SU-DHL-6 (cell line): Measurements from ENCODE around the gene MYO1D.

Experiments
- H2AFZ ChIP-seq: fragments of 200-600 bp; sonication (generic); 2 replicates; pipeline ENCODE4 v1.6.1; 2014; ENCODE audit warnings: low read depth, mild to moderate bottlenecking, moderate library complexity, mixed read lengths, antibody characterized with exemption, low read length; ENCODE audit not compliant: severe bottlenecking
- H3F3A ChIP-seq: fragments of 200-600 bp; shearing (Covaris generic); 2 replicates; pipeline ENCODE4 v1.6.0; 2016; ENCODE audit warnings: antibody characterized with exemption, mild to moderate bottlenecking; ENCODE audit not compliant: insufficient read depth
- H3K27ac ChIP-seq: fragments of 200-600 bp; sonication (generic); 2 replicates; pipeline ENCODE4 v1.5.1; 2016; ENCODE audit warnings: low read depth, mild to moderate bottlenecking, low read length, moderate library complexity, mixed read lengths
- H3K27me3 ChIP-seq: fragments of 200-600 bp; sonication (generic), shearing (Covaris generic); 2 replicates; pipeline ENCODE4 v1.6.0; 2014; ENCODE audit warnings: mild to moderate bottlenecking, low read length
- H3K36me3 ChIP-seq: fragments of 200-600 bp; sonication (generic); 2 replicates; pipeline ENCODE4 v1.6.1; 2014; ENCODE audit warnings: mild to moderate bottlenecking, low read length, mixed read lengths
- H3K4me2 ChIP-seq: fragments of 300-600, 200-600 bp; shearing (Covaris generic), sonication (generic); 2 replicates; pipeline ENCODE4 v1.6.0; 2014; ENCODE audit warnings: low read length, low read depth, mild to moderate bottlenecking; ENCODE audit not compliant: poor library complexity, severe bottlenecking
- H3K4me3 ChIP-seq: fragments of 200-600 bp; sonication (generic); 2 replicates; pipeline ENCODE4 v1.5.1; 2014; ENCODE audit warnings: antibody characterized with exemption, low read length, mild to moderate bottlenecking, mixed read lengths; ENCODE audit not compliant: insufficient read depth, poor library complexity, severe bottlenecking
- H3K79me2 ChIP-seq: fragments of 200-600 bp; sonication (generic); 2 replicates; pipeline ENCODE4 v1.6.1; 2014; ENCODE audit warnings: mild to moderate bottlenecking, low read length, moderate library complexity; ENCODE audit not compliant: insufficient read depth
- H3K9ac ChIP-seq: fragments of 200-600 bp; sonication (generic); 2 replicates; pipeline ENCODE4 v1.7.0; 2014; ENCODE audit warnings: mild to moderate bottlenecking, low read length
- H3K9me2 ChIP-seq: fragments of 200-600 bp; sonication (generic); replicated peaks from 2 replicates; pipeline ENCODE4 v1.6.1; 2014; ENCODE audit warnings: low read length; ENCODE audit not compliant: insufficient read depth
- H3K9me3 ChIP-seq: fragments of 200-600 bp; sonication (generic); 2 replicates; pipeline ENCODE4 v1.6.1; 2014; ENCODE audit warnings: low read length, mixed read lengths; ENCODE audit not compliant: insufficient read depth
- H4K20me1 ChIP-seq: fragments of 200-600 bp; sonication (generic); 2 replicates; pipeline ENCODE4 v1.6.1; 2014; ENCODE audit warnings: low read depth, mild to moderate bottlenecking, antibody characterized with exemption, low read length, moderate library complexity, mixed read lengths
- EZH2phosphoT487 ChIP-seq: fragments of 200-600 bp; sonication (generic), shearing (Covaris generic); conservative IDR thresholded peaks from 2 replicates; pipeline ENCODE4 v1.6.1; 2018; ENCODE audit warnings: mild to moderate bottlenecking, antibody characterized with exemption, low read length, moderate library complexity, mixed read lengths
- TF ChIP-seq, protein P1 (sequence below): fragments of 200-600 bp; sonication (generic); IDR thresholded peaks from one replicate; pipeline ENCODE4 v1.5.1; 2017; ENCODE audit warnings: antibody characterized with exemption, mild to moderate bottlenecking, low read length, moderate library complexity; ENCODE audit not compliant: insufficient read depth, poor library complexity, severe bottlenecking

Gene MYO1D

DNA sequence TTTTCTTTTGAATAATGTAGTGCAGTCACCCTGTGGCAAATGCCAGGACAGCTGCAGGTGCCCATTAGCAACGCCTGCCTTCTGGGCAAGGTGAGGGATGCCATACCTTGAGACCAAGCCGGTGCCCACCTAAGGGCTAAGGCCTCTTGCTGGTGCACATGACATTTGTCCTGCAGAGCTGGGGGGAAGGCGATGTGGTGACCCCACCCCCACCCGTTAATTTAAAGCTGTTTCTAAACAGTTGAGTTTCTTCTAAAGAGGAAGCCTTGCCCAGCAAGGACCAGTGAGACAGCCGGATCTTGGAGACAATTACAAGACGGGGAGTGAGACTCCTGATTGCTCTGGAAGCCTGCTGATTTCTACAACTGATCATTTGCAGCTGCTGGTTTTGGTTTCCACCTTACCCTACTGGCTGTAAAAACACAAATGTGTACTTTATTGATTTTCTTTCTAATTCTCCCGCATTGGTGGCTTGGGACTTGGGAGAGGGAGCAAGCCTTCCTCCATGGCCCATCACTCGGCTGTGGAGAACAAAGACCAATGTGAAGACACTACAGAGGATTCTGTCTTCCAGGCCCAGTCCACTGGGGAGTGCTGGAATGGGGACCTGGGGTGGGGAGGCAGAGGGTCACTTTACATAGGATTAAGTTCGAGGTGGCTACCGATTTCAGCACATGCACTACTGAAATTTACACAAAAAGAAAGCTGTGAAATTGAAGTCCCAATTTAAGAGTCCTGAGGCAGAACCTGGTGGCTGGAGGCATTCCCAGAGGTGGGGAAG, 387.4 kb downstream of the MYO1D start:
- Histone ChIP-seq H4K20me1 (no peaks in the 10 kb centered on the region), H3K9me3 (no peaks in the 10 kb centered on the region), H3K9ac (no peak overlapping the region), H3K36me3 (no peaks in the 10 kb centered on the region), H3F3A (peaks cover 13% of the 10 kb centered on the region), H2AFZ (no peak overlapping the region), H3K4me2 (no peak overlapping the region), H3K4me3 (no peak overlapping the region), H3K79me2 (no peaks in the 10 kb centered on the region), H3K9me2 (no peaks in the 10 kb centered on the region), H3K27me3 (no peaks in the 10 kb centered on the region), H3K27ac (no peak overlapping the region)
- TF ChIP-seq EZH2phosphoT487 = no peak
- TF ChIP-seq, protein P1, sequence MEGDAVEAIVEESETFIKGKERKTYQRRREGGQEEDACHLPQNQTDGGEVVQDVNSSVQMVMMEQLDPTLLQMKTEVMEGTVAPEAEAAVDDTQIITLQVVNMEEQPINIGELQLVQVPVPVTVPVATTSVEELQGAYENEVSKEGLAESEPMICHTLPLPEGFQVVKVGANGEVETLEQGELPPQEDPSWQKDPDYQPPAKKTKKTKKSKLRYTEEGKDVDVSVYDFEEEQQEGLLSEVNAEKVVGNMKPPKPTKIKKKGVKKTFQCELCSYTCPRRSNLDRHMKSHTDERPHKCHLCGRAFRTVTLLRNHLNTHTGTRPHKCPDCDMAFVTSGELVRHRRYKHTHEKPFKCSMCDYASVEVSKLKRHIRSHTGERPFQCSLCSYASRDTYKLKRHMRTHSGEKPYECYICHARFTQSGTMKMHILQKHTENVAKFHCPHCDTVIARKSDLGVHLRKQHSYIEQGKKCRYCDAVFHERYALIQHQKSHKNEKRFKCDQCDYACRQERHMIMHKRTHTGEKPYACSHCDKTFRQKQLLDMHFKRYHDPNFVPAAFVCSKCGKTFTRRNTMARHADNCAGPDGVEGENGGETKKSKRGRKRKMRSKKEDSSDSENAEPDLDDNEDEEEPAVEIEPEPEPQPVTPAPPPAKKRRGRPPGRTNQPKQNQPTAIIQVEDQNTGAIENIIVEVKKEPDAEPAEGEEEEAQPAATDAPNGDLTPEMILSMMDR = no peak

DNA sequence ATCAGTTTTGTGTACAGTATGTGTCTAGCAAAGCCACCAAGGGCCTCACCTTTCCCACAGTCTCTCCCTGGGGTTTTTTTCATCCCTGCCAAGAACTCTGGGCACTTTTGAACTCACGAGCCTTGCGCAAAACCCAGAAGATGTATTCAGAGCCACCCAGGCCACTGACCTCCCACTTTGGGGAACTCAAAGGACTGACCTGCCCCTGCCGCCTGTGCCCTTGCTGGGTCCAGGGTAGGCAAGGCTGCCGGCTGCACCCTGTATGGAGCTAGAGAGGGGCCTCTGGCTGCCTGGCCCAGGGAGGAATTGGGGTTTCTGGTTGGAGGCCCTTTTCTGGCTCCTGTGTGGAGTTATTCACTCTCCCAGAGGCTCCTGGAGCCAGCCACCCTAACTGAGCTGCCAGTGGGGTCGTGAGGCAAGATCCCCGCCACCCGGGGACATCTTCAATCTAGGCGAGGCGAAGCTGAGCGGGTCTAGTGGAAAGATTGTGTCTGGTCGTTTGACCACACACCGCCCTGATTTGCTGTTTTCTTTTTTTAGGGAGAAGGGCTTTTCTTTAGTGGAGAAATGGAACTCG, 388.2 kb downstream of the MYO1D start:
- TF ChIP-seq, protein P1 = no peak
- TF ChIP-seq EZH2phosphoT487 = no peak
- no peak overlapping the region for H3K27ac ChIP-seq
- no peak overlapping the region for H3K9ac ChIP-seq
- no peaks in the 10 kb centered on the region for H3K79me2 ChIP-seq
- no peaks in the 10 kb centered on the region for H3K36me3 ChIP-seq
- peaks cover 13% of the 10 kb centered on the region for H3F3A ChIP-seq
- H3K9me2 ChIP-seq = no peaks in the 10 kb centered on the region
- H4K20me1 ChIP-seq = no peaks in the 10 kb centered on the region
- H3K4me2 ChIP-seq = no peak overlapping the region
- H3K27me3 ChIP-seq = no peaks in the 10 kb centered on the region
- H3K9me3 ChIP-seq = no peaks in the 10 kb centered on the region
- H3K4me3 ChIP-seq = no peak overlapping the region
- no peak overlapping the region for H2AFZ ChIP-seq

DNA sequence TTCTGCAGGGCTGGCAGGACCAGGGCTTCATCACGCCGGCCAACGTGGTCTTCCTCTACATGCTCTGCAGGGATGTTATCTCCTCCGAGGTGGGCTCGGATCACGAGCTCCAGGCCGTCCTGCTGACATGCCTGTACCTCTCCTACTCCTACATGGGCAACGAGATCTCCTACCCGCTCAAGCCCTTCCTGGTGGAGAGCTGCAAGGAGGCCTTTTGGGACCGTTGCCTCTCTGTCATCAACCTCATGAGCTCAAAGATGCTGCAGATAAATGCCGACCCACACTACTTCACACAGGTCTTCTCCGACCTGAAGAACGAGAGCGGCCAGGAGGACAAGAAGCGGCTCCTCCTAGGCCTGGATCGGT, 388.8 kb downstream of the MYO1D start:
- Histone ChIP-seq H3K4me3 (no peak overlapping the region), H2AFZ (no peak overlapping the region), H3K27ac (no peak overlapping the region), H3K9me2 (no peaks in the 10 kb centered on the region), H3K27me3 (no peaks in the 10 kb centered on the region), H3K4me2 (no peak overlapping the region), H4K20me1 (no peaks in the 10 kb centered on the region), H3F3A (peaks cover 17% of the 10 kb centered on the region), H3K9ac (no peak overlapping the region), H3K36me3 (no peaks in the 10 kb centered on the region), H3K9me3 (no peaks in the 10 kb centered on the region), H3K79me2 (no peaks in the 10 kb centered on the region)
- TF ChIP-seq, protein P1 = no peak
- TF ChIP-seq EZH2phosphoT487 = no peak
